ENCODE measurements around the gene ZFPM1.
A peak's percentile ranks its signal among the peaks of the same experiment; 100 is the strongest.

The ZFPM1 gene

GRCh38 chr16:88435437-88436355 lies 17.4 kb upstream of the ZFPM1 start:
- no peak for DNase-seq (ENCODE audit: low spot score)

GRCh38 chr16:88436796-88437195 lies 16.3 kb upstream of the ZFPM1 start:
- TF ChIP-seq, protein P1, sequence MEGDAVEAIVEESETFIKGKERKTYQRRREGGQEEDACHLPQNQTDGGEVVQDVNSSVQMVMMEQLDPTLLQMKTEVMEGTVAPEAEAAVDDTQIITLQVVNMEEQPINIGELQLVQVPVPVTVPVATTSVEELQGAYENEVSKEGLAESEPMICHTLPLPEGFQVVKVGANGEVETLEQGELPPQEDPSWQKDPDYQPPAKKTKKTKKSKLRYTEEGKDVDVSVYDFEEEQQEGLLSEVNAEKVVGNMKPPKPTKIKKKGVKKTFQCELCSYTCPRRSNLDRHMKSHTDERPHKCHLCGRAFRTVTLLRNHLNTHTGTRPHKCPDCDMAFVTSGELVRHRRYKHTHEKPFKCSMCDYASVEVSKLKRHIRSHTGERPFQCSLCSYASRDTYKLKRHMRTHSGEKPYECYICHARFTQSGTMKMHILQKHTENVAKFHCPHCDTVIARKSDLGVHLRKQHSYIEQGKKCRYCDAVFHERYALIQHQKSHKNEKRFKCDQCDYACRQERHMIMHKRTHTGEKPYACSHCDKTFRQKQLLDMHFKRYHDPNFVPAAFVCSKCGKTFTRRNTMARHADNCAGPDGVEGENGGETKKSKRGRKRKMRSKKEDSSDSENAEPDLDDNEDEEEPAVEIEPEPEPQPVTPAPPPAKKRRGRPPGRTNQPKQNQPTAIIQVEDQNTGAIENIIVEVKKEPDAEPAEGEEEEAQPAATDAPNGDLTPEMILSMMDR (IDR thresholded peaks at IDR 0.05; ENCODE audit: extremely low read depth, missing control alignments), result no peak
- DNase-seq (ENCODE audit: low spot score), result no peak

More at GRCh38 chr16:88435437-88436355, 17.4 kb upstream of the ZFPM1 start:
- TF ChIP-seq, protein P1 (IDR thresholded peaks at IDR 0.05; ENCODE audit: extremely low read depth, missing control alignments), result no peak

DNA sequence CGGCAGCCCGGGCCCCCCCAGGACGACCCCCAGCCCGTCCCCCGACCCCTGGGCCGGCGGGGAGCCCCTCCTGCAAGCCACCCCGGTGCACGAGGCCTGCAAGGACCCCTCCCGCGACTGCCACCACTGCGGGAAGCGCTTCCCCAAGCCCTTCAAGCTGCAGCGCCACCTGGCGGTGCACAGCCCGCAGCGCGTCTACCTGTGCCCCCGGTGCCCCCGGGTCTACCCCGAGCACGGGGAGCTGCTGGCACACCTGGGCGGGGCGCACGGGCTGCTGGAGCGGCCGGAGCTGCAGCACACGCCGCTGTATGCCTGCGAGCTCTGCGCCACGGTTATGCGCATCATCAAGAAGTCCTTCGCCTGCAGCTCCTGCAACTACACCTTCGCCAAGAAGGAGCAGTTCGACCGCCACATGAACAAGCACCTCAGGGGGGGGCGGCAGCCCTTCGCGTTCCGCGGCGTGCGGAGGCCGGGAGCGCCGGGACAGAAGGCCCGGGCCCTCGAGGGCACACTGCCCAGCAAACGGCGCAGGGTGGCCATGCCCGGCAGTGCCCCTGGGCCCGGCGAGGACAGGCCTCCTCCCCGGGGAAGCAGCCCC lies 15.6 kb upstream of the ZFPM1 start:
- peak; percentile 91 for DNase-seq (ENCODE audit: low spot score)
- TF ChIP-seq, protein P1 (IDR thresholded peaks at IDR 0.05; ENCODE audit: extremely low read depth, missing control alignments), result peak; percentile 99

DNA sequence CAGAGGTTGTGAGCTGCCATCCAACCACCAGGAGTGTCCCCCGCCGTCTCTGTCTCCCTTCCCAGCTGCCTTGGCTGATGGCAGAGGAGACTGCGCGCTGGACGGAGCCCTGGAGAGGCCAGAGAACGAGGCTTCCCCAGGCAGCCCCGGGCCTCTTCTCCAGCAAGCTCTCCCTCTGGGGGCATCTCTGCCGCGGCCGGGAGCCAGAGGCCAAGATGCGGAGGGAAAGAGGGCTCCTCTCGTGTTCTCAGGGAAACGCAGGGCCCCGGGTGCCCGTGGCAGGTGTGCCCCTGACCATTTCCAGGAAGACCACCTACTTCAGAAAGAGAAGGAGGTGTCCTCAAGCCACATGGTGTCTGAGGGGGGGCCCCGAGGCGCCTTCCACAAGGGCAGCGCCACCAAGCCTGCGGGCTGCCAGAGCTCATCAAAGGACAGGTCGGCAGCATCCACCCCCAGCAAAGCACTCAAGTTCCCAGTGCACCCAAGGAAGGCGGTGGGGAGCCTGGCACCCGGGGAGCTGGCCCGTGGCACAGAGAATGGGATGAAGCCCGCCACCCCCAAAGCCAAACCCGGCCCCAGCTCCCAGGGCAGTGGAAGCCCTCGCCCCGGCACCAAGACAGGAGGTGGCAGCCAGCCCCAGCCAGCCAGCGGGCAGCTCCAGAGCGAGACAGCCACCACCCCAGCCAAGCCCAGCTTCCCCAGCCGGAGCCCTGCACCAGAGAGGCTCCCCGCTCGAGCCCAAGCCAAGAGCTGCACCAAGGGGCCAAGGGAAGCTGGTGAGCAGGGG lies 14.8 kb upstream of the ZFPM1 start:
- TF ChIP-seq, protein P1 (IDR thresholded peaks at IDR 0.05; ENCODE audit: extremely low read depth, missing control alignments), result no peak
- no peak for DNase-seq (ENCODE audit: low spot score)

- TF ChIP-seq, protein P1 (IDR thresholded peaks at IDR 0.05; ENCODE audit: extremely low read depth, missing control alignments), result no peak
- no peak for DNase-seq (ENCODE audit: low spot score)
These were observed 14.1 kb upstream of the ZFPM1 start for GRCh38 chr16:88439016-88439415.

DNA sequence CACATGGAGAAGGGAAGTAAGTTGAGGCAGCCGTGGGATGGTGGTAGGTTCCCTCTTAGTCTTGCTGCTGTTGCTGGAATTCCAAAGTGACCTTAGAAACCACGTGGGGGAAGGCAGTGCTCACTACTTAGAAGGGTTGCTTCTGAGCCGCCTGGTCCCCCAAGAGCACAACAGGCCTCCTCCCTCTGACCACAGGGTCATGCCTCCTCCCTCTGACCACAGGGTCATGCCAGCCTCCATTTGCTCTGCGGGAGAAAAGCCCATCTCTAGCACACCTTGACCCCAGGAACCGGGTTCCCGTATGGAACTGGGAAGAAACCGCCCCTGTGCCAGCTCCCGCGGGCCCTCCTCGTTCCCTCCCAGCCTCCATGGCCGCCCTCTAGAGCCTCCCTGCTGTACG lies 13.4 kb upstream of the ZFPM1 start:
- TF ChIP-seq, protein P1 (IDR thresholded peaks at IDR 0.05; ENCODE audit: extremely low read depth, missing control alignments), result no peak
- DNase-seq (ENCODE audit: low spot score), result no peak
